Upper lobe of left lung (tissue), 4 donors: ENCODE results near the gene CHST11.

ENCODE experiments used
- CTCF ChIP-seq, 6 experiments: fragments of 450-650 bp in 4 of 6; fragments of 200-600 bp in 2 of 6; sonication (generic) in 2 of 6; IDR thresholded peaks; one replicate each; pipeline ENCODE4 v1.5.1; 2016 to 2019; ENCODE audit warnings: antibody characterized with exemption in 6 of 6
- EP300 ChIP-seq, 4 donors: sonication (generic); formaldehyde crosslinking; IDR thresholded peaks; one replicate each; pipeline ENCODE4 v1.5.1; 2017; ENCODE audit warnings: antibody characterized with exemption in 4 of 4, control low read depth in 2 of 4
- POLR2A ChIP-seq, 4 donors: fragments of 450-650 bp; IDR thresholded peaks; one replicate each; pipeline ENCODE4 v1.5.1; 2016 to 2017; ENCODE audit warnings: antibody characterized with exemption in 4 of 4, mild to moderate bottlenecking in 2 of 4

GRCh38 chr12:104557488-104558195 lies 100.9 kb downstream of the CHST11 start:
- TF ChIP-seq CTCF (IDR thresholded peaks at IDR 0.05) (no peak), EP300 (IDR thresholded peaks at IDR 0.05) (no peak), POLR2A (IDR thresholded peaks at IDR 0.05) (no peak)
